Measurements from ENCODE around the gene RASAL2.

- TF ChIP-seq, protein P1, sequence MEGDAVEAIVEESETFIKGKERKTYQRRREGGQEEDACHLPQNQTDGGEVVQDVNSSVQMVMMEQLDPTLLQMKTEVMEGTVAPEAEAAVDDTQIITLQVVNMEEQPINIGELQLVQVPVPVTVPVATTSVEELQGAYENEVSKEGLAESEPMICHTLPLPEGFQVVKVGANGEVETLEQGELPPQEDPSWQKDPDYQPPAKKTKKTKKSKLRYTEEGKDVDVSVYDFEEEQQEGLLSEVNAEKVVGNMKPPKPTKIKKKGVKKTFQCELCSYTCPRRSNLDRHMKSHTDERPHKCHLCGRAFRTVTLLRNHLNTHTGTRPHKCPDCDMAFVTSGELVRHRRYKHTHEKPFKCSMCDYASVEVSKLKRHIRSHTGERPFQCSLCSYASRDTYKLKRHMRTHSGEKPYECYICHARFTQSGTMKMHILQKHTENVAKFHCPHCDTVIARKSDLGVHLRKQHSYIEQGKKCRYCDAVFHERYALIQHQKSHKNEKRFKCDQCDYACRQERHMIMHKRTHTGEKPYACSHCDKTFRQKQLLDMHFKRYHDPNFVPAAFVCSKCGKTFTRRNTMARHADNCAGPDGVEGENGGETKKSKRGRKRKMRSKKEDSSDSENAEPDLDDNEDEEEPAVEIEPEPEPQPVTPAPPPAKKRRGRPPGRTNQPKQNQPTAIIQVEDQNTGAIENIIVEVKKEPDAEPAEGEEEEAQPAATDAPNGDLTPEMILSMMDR (conservative IDR thresholded peaks at IDR 0.05; ENCODE audit: low read depth in 2 of 2) = no peak
- no peak for TF ChIP-seq CREB1 (CRISPR knock-in tag; IDR thresholded peaks at IDR 0.05; ENCODE audit: low read depth)
- TF ChIP-seq POLR2AphosphoS5 (IDR thresholded peaks at IDR 0.05; ENCODE audit: low read depth) = no peak
Measured at GRCh38 chr1:178143730-178144690, 50.1 kb downstream of the RASAL2 start.

Data from GM23338 (cell line).